GM12878 (cell line): ENCODE results near the gene TAF6.

ENCODE experiments used
- BCL11A ChIP-seq: IDR thresholded peaks from 2 replicates; pipeline ENCODE4 v1.6.1; 2011; ENCODE audit warnings: low read depth, low read length
- CBFB ChIP-seq: IDR thresholded peaks from 2 replicates; pipeline ENCODE4 v1.6.1; 2016; ENCODE audit warnings: antibody characterized with exemption, low read depth
- EP300 ChIP-seq, 2 experiments: fragments of 150-350 bp in 1 of 2; IDR thresholded peaks; 2 replicates each; pipeline ENCODE4 v1.6.1; 2011 to 2012; ENCODE audit warnings: low read depth in 2 of 2, low read length in 2 of 2, borderline replicate concordance in 1 of 2, improper control_type of control experiment in 1 of 2, inconsistent platforms in 1 of 2; ENCODE audit not compliant: control insufficient read depth in 1 of 2
- EZH2 ChIP-seq: IDR thresholded peaks from 2 replicates; pipeline ENCODE4 v1.6.1; 2012; ENCODE audit warnings: low read depth, mild to moderate bottlenecking, control low read depth, inconsistent platforms, low read length, borderline replicate concordance; ENCODE audit not compliant: control insufficient read depth
- FOXK2 ChIP-seq: fragments of 450-650 bp; IDR thresholded peaks from 2 replicates; pipeline ENCODE4 v1.6.1; 2017; ENCODE audit warnings: mild to moderate bottlenecking, moderate library complexity
- NR2C2 ChIP-seq: IDR thresholded peaks from 2 replicates; pipeline ENCODE4 v1.6.1; 2011; ENCODE audit warnings: borderline replicate concordance, low read depth; ENCODE audit not compliant: control insufficient read depth, insufficient read length
- POLR2AphosphoS2 ChIP-seq: IDR thresholded peaks from 2 replicates; pipeline ENCODE4 v1.6.1; 2011; ENCODE audit warnings: low read depth, mild to moderate bottlenecking, low read length, improper control_type of control experiment, moderate library complexity
- RAD21 ChIP-seq: IDR thresholded peaks from 2 replicates; pipeline ENCODE4 v1.6.1; 2011; ENCODE audit warnings: mild to moderate bottlenecking, low read depth, low read length, moderate library complexity; ENCODE audit not compliant: insufficient read depth
- SP1 ChIP-seq: IDR thresholded peaks from one replicate; pipeline ENCODE4 v1.6.1; 2011; ENCODE audit warnings: low read depth, low read length
- SREBF2 ChIP-seq: IDR thresholded peaks from 2 replicates; pipeline ENCODE4 v1.6.1; 2012; ENCODE audit warnings: mild to moderate bottlenecking, low read length
- TAF1 ChIP-seq: IDR thresholded peaks from 2 replicates; pipeline ENCODE4 v1.6.1; 2011; ENCODE audit warnings: mild to moderate bottlenecking, low read depth, low read length, borderline replicate concordance
- TF ChIP-seq, protein P1 (sequence below), 3 experiments: IDR thresholded peaks in 2 of 3; conservative IDR thresholded peaks in 1 of 3; 2 replicates each; pipeline ENCODE4 v1.5.1; 2011; ENCODE audit warnings: low read depth in 3 of 3, low read length in 3 of 3, mild to moderate bottlenecking in 3 of 3, control low read depth in 2 of 3, moderate library complexity in 2 of 3, inconsistent platforms in 1 of 3, mixed read lengths in 1 of 3; ENCODE audit not compliant: control insufficient read depth in 2 of 3, insufficient read depth in 1 of 3; ENCODE audit errors: extremely low read depth in 1 of 3
- TF ChIP-seq, protein P2 (sequence below): IDR thresholded peaks from 2 replicates; pipeline ENCODE4 v1.6.1; 2011; ENCODE audit warnings: borderline replicate concordance, low read depth, mild to moderate bottlenecking, moderate library complexity, low read length; ENCODE audit not compliant: insufficient read depth, poor library complexity, severe bottlenecking
- TF ChIP-seq, protein P3 (sequence below): IDR thresholded peaks from 2 replicates; pipeline ENCODE4 v1.6.1; 2012; ENCODE audit warnings: mild to moderate bottlenecking, low read depth, low read length

DNA sequence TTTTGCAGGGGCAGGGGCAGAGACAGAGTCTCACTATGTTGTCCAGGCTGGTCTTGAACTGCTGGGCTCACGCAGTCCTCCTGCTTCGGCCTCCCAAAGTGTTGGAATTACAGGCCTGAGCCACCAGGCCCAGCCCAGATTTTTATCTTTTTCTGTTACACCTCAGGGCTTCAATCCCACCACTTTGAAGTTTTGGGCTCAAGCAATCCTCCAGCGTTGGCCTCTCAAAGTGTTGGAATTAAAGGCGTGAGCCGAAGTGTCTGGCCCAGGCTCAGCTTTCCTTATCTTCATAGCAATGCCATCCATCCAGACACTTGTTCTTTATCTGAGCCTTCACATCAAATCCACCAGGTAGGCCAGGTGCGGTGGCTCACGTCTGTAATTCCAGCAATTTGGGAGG, 4.1 kb downstream of the TAF6 start:
- TF ChIP-seq SREBF2, result no peak
- no peak for TF ChIP-seq SP1
- TF ChIP-seq POLR2AphosphoS2, result no peak
- TF ChIP-seq, protein P1, sequence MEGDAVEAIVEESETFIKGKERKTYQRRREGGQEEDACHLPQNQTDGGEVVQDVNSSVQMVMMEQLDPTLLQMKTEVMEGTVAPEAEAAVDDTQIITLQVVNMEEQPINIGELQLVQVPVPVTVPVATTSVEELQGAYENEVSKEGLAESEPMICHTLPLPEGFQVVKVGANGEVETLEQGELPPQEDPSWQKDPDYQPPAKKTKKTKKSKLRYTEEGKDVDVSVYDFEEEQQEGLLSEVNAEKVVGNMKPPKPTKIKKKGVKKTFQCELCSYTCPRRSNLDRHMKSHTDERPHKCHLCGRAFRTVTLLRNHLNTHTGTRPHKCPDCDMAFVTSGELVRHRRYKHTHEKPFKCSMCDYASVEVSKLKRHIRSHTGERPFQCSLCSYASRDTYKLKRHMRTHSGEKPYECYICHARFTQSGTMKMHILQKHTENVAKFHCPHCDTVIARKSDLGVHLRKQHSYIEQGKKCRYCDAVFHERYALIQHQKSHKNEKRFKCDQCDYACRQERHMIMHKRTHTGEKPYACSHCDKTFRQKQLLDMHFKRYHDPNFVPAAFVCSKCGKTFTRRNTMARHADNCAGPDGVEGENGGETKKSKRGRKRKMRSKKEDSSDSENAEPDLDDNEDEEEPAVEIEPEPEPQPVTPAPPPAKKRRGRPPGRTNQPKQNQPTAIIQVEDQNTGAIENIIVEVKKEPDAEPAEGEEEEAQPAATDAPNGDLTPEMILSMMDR (IDR thresholded peaks at IDR 0.05 in 2 of 3, conservative IDR thresholded peaks at IDR 0.05 in 1 of 3; ENCODE audit: control insufficient read depth in 2 of 3, extremely low read depth in 1 of 3, insufficient read depth in 1 of 3, low read depth in 3 of 3, low read length in 3 of 3), result no peak
- TF ChIP-seq, protein P2, sequence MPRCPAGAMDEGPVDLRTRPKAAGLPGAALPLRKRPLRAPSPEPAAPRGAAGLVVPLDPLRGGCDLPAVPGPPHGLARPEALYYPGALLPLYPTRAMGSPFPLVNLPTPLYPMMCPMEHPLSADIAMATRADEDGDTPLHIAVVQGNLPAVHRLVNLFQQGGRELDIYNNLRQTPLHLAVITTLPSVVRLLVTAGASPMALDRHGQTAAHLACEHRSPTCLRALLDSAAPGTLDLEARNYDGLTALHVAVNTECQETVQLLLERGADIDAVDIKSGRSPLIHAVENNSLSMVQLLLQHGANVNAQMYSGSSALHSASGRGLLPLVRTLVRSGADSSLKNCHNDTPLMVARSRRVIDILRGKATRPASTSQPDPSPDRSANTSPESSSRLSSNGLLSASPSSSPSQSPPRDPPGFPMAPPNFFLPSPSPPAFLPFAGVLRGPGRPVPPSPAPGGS, result no peak
- TF ChIP-seq BCL11A, result no peak
- TF ChIP-seq TAF1, result no peak
- no peak for TF ChIP-seq EZH2
- no peak for TF ChIP-seq RAD21
- TF ChIP-seq, protein P3, sequence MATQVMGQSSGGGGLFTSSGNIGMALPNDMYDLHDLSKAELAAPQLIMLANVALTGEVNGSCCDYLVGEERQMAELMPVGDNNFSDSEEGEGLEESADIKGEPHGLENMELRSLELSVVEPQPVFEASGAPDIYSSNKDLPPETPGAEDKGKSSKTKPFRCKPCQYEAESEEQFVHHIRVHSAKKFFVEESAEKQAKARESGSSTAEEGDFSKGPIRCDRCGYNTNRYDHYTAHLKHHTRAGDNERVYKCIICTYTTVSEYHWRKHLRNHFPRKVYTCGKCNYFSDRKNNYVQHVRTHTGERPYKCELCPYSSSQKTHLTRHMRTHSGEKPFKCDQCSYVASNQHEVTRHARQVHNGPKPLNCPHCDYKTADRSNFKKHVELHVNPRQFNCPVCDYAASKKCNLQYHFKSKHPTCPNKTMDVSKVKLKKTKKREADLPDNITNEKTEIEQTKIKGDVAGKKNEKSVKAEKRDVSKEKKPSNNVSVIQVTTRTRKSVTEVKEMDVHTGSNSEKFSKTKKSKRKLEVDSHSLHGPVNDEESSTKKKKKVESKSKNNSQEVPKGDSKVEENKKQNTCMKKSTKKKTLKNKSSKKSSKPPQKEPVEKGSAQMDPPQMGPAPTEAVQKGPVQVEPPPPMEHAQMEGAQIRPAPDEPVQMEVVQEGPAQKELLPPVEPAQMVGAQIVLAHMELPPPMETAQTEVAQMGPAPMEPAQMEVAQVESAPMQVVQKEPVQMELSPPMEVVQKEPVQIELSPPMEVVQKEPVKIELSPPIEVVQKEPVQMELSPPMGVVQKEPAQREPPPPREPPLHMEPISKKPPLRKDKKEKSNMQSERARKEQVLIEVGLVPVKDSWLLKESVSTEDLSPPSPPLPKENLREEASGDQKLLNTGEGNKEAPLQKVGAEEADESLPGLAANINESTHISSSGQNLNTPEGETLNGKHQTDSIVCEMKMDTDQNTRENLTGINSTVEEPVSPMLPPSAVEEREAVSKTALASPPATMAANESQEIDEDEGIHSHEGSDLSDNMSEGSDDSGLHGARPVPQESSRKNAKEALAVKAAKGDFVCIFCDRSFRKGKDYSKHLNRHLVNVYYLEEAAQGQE, result no peak
- TF ChIP-seq CBFB, result no peak
- TF ChIP-seq FOXK2, result no peak
- no peak for TF ChIP-seq EP300 (IDR thresholded peaks at IDR 0.05; ENCODE audit: borderline replicate concordance in 1 of 2, control insufficient read depth in 1 of 2, low read depth in 2 of 2, low read length in 2 of 2)
- no peak for TF ChIP-seq NR2C2
